Measurements from ENCODE around the gene KCNN3. TPM values are rescaled to one million over a fixed set of nuclear protein-coding genes. Genes with fewer than 3 reads are reported as not detected.

Gene KCNN3
- total RNA-seq, 1 experiment from 2014 or later: 0.07 TPM

DNA sequence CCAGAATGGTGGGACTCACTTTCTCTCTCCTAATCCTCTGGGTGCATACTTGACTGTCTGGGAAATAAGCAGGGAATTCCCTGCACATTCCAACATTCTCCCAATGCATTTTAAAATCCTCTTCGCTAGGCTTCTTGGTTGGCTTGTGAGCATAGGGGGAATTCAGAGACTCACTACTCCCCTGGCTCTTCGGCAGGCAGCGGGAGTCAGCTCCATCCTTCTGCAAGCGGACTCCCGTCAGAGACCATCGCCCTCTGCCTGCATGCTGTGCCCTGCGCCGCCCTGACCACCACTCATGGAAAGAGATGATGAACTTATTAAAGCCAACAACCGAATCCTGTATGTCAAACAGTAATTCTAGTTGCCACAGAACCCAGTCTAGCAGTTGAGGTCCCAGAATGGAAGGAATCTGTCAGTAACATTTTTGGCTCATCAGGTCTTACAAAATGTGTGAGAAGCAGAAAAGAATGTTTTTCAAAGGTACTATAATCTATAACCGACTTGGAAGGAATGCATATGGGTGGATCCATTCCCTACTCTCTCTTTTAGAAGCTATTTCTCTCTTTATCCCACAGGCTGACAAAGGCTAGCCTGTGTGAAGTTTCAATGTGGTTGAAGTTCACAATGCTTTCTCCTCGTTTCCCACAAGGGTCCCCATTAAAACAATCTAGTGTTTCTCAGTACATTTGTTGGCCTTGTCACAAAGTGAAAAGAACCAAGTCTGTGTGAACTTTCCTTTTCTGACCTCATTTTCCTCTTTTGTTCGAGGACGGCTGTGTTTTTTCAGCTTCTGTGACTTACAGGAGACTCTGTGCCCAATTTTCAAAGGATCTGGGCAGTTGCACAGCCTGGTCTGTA lies 143.0 kb downstream of the KCNN3 start:
- no peaks in the 10 kb centered on the region for H3K27me3 Mint-ChIP-seq (ENCODE audit: insufficient read depth, unreplicated experiment)
- no peak for DNase-seq (ENCODE audit: unreplicated experiment)
- H3K4me3 Mint-ChIP-seq (ENCODE audit: unreplicated experiment): no peak overlapping the region
- intact Hi-C loops (cut with micrococcal nuclease): no loop called here
- no peaks in the 10 kb centered on the region for H3K9me3 Mint-ChIP-seq (ENCODE audit: unreplicated experiment)
- H3K36me3 Mint-ChIP-seq (ENCODE audit: insufficient read depth, unreplicated experiment): no peaks in the 10 kb centered on the region
- no peaks in the 10 kb centered on the region for H3K4me1 Mint-ChIP-seq (ENCODE audit: insufficient read depth, unreplicated experiment)
- H3K27ac Mint-ChIP-seq (ENCODE audit: low read depth, unreplicated experiment): no peak overlapping the region
- ChIA-PET POLR2A (interaction anchor here (0.7 to 0.8 kb wide), 3 partner anchors 22 to 344 kb away, joined by 3 read pairs; no protein-coding TSS in a partner anchor), CTCF (no interaction called here)
- BruUV-seq (replicated peaks): no TSS peak
- TF ChIP-seq CTCF (IDR thresholded peaks at IDR 0.05; ENCODE audit: unreplicated experiment): no peak

GRCh38 chr1:154726443-154726842 lies 143.6 kb downstream of the KCNN3 start:
- BruUV-seq (replicated peaks): no TSS peak
- Mint-ChIP-seq H3K27me3 (ENCODE audit: insufficient read depth, unreplicated experiment) (no peaks in the 10 kb centered on the region), H3K27ac (ENCODE audit: low read depth, unreplicated experiment) (no peak overlapping the region), H3K4me3 (ENCODE audit: unreplicated experiment) (no peak overlapping the region), H3K36me3 (ENCODE audit: insufficient read depth, unreplicated experiment) (no peaks in the 10 kb centered on the region), H3K4me1 (ENCODE audit: insufficient read depth, unreplicated experiment) (no peaks in the 10 kb centered on the region), H3K9me3 (ENCODE audit: unreplicated experiment) (no peaks in the 10 kb centered on the region)
- ChIA-PET CTCF (no interaction called here), POLR2A (no interaction called here)
- no peak for TF ChIP-seq CTCF (IDR thresholded peaks at IDR 0.05; ENCODE audit: unreplicated experiment)
- intact Hi-C loops (cut with micrococcal nuclease): no loop called here
- DNase-seq (ENCODE audit: unreplicated experiment): peak; percentile 53

GRCh38 chr1:154725865-154726264 lies 144.2 kb downstream of the KCNN3 start:
- Mint-ChIP-seq H3K36me3 (ENCODE audit: insufficient read depth, unreplicated experiment) (no peaks in the 10 kb centered on the region), H3K27me3 (ENCODE audit: insufficient read depth, unreplicated experiment) (peaks cover 5% of the 10 kb centered on the region), H3K4me1 (ENCODE audit: insufficient read depth, unreplicated experiment) (no peaks in the 10 kb centered on the region), H3K27ac (ENCODE audit: low read depth, unreplicated experiment) (no peak overlapping the region), H3K9me3 (ENCODE audit: unreplicated experiment) (no peaks in the 10 kb centered on the region), H3K4me3 (ENCODE audit: unreplicated experiment) (no peak overlapping the region)
- ChIA-PET POLR2A (no interaction called here), CTCF (interaction anchor here (0.6 kb wide), 1 partner anchor 45 kb away, joined by 3 read pairs; no protein-coding TSS in a partner anchor)
- intact Hi-C loops (cut with micrococcal nuclease): no loop called here
- TF ChIP-seq CTCF (IDR thresholded peaks at IDR 0.05; ENCODE audit: unreplicated experiment): no peak
- DNase-seq (ENCODE audit: unreplicated experiment): no peak
- BruUV-seq (replicated peaks): no TSS peak

- intact Hi-C loops (cut with micrococcal nuclease): no loop called here
- CTCF ChIA-PET: interaction anchor here (0.7 to 1.1 kb wide), 5 partner anchors 29 to 276 kb away, joined by 3 to 4 read pairs (median 3); no protein-coding TSS in a partner anchor
- Mint-ChIP-seq H3K4me3 (ENCODE audit: unreplicated experiment) (no peak overlapping the region), H3K27ac (ENCODE audit: low read depth, unreplicated experiment) (no peak overlapping the region), H3K4me1 (ENCODE audit: insufficient read depth, unreplicated experiment) (no peaks in the 10 kb centered on the region), H3K27me3 (ENCODE audit: insufficient read depth, unreplicated experiment) (peaks cover 30% of the 10 kb centered on the region), H3K9me3 (ENCODE audit: unreplicated experiment) (no peaks in the 10 kb centered on the region), H3K36me3 (ENCODE audit: insufficient read depth, unreplicated experiment) (no peaks in the 10 kb centered on the region)
- POLR2A ChIA-PET: no interaction called here
- no peak for DNase-seq (ENCODE audit: unreplicated experiment)
- no TSS peak for BruUV-seq (replicated peaks)
- TF ChIP-seq CTCF (IDR thresholded peaks at IDR 0.05; ENCODE audit: unreplicated experiment): no peak
Observed at GRCh38 chr1:154720328-154721297, 149.5 kb downstream of the KCNN3 start.
